NCI-H2227 treated with DMSO at 0.1 percent for 48 hours (cell line): Measurements from ENCODE around the gene ACSF2.
A peak's percentile ranks its signal among the peaks of the same experiment; 100 is the strongest.

ENCODE experiments used
- DNase-seq: peaks from one replicate; lab custom pipeline; 2025; lab: John Stamatoyannopoulos, UW

ACSF2 gene

GRCh38 chr17:50501054-50501453 is 75.0 kb downstream of the ACSF2 start:
- DNase-seq, result no peak

- no peak for DNase-seq
Observed at GRCh38 chr17:50502301-50502990, 76.4 kb downstream of the ACSF2 start.

DNA sequence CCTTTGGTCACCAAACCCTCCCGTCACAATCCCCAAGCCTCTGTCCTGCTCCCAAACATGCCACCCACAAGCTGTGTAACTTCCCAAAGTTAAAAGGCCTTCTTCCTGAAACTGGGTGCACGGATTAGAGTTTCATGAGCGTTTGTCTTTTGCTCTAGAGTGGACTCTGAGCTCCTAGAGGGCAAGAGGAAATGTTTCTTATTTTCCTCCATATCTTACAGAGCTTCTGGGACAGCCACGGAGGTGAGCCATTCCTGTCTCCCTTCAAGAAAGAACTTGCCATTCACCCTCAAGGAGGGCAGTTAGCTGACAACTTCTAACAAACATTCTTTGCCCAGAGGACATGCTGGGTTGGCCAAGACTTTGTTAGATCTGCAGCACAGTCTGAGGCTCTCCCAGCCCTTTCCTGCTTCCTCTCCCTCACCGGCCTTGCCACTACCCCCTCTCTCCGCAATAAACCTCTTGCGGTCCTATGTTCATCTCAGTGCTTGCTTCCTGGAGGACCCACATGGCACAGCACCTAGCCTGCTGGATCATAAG is 79.6 kb downstream of the ACSF2 start:
- DNase-seq, result no peak

- no peak for DNase-seq
Observed at GRCh38 chr17:50506298-50506697, 80.3 kb downstream of the ACSF2 start.

- DNase-seq, result peak; percentile 81
Observed at GRCh38 chr17:50507871-50508572, 82.0 kb downstream of the ACSF2 start, which contains the start of gene MYCBPAP. MYCBPAP (plus strand) TSS chr17:50508439; CDS start chr17:50508675, 236 bp downstream.

- no peak for DNase-seq
Observed at GRCh38 chr17:50508573-50509460, 82.8 kb downstream of the ACSF2 start.

- DNase-seq, result no peak
Observed at GRCh38 chr17:50511058-50511457, 85.0 kb downstream of the ACSF2 start.

DNA sequence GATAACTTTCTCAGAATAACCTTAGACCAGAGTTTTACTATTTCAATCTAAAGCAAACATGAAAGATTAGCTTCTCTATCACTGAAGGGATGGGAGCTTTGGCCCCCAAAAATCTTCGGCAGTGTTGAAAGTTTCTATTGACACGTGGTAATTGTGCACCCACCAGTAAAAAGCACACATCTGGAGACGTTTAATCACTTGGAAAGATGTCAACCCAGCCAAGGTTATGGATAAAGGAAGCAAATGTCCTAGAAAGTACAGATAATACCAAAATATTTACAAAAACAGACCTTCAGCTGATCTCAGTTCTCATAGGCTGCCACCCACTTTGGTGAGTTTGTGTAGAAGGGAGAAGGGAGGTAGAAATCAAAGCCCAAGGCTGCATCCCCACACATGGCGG is 87.5 kb downstream of the ACSF2 start:
- DNase-seq, result no peak

- DNase-seq, result no peak
Observed at GRCh38 chr17:50514388-50514787, 88.4 kb downstream of the ACSF2 start.

GRCh38 chr17:50514936-50515702 is 89.1 kb downstream of the ACSF2 start:
- no peak for DNase-seq

DNA sequence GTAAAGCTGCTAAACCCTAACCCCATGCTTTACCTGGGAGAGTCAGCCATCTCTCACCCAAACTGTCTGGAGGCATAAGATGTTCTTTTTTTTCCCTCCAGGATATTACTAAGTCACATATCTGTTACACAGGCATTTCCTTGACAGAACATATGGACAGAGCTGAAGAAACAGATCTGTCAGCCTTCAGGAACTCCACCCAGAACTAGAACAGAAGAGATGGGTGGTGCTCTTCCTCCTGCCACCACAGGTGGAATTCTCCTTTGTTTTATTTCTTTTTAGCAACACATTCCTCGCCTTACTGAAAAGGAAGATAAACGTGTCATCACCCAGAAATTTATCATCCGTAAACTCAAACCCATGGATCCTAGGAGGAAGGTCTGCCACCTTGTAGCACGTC is 91.0 kb downstream of the ACSF2 start:
- no peak for DNase-seq

GRCh38 chr17:50517504-50518383 is 91.7 kb downstream of the ACSF2 start:
- no peak for DNase-seq

- DNase-seq, result no peak
Observed at GRCh38 chr17:50518384-50519023, 92.5 kb downstream of the ACSF2 start.

- no peak for DNase-seq
Observed at GRCh38 chr17:50519141-50519834, 93.3 kb downstream of the ACSF2 start.

DNA sequence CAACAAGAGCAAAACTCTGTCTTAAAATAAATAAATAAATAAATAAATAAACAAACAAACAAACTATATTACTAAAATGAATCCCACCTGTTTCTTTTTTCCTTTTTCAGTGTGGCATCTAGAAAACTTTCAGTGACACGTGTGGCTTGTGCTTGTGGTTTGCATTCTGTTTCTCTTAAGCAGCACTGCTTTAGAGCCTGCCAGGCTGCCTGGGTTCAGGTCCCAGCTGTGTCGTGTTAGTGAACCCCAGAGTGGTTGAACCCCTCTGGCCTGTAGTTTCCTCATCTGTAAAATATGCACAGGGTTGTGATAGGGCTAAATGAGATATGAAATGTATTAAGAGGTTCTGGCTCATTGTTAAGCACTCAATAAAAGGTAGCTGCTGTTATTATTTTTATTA is 94.5 kb downstream of the ACSF2 start:
- no peak for DNase-seq

DNA sequence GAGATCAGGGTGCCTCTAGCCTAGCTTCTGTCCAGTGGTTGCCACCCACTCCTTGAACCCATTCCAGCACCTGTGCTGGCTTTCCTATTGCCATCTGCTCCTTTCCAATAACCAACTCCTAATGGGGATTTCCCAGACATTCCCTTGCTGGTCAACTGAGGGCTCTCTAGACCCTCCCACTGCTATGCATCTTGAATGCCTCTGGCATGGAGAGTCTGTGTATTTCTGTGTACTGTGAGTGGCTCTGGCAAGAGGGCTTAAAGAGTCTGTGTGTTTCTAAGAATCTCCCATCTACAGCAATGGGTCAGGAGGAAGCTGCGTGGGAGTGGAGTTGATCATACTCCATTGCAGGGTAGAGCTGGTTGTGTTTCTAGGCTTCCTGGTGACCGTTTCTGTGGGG is 95.5 kb downstream of the ACSF2 start:
- no peak for DNase-seq

DNA sequence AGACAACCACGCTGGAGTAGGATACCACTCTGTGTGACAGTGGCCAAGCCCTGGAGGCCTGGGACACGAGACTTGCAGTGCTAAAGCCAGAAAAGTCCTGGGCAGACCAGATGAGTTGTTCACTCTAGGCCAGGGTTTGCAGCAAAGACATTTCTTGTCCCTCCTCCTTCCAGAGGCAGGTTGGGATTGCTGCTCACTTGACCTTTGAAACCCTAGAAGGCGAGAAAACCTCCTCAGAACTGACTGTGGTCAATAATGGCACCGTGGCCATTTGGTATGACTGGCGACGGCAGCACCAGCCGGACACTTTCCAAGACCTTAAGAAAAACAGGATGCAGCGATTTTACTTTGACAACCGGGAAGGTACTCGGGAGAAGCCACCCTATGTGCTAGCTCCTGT is 96.7 kb downstream of the ACSF2 start:
- no peak for DNase-seq

DNA sequence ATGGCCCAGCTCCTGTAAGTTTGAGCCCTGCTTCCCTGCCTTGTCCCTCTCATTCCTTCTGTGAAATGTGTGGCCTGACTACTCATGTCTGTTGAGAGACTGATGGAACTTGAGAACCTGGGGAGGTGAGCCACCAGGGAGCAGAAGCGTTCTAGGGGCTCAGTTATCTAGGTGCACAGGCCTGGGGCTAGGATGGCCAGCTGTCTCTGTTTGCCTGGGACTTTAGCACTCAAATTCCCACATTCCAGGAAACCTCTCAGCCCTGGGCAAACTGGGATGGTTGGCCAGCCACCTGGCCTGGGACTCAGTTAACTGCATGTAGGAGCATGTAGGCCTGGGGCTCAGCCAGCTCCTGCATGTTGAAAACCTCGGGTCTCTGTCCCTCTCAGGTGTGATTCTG is 97.2 kb downstream of the ACSF2 start:
- DNase-seq, result no peak
